Endothelial cell of umbilical vein (primary cell): Measurements from ENCODE around the gene RBMS2. TPM values are rescaled to one million over a fixed set of nuclear protein-coding genes. Genes with fewer than 3 reads are reported as not detected.
A peak's percentile ranks its signal among the peaks of the same experiment; 100 is the strongest.

Experiments used
- BruUV-seq: library from RNA; stranded (reverse); fragments of 400-500 nt; replicated peaks from 2 replicates; lab custom pipeline; 2021; lab: Mats Ljungman, UMichigan
- CTCF ChIA-PET: fragments of 300-600, 350-600 bp; sonication (Branson Sonifier 250); formaldehyde crosslinking; loops from one replicate; lab custom pipeline; 2021; ENCODE audit warnings: antibody characterized with exemption, inconsistent platforms; lab: Charles Lee
- POLR2A ChIA-PET: fragments of 300-600, 350-600 bp; sonication (Branson Sonifier 250); formaldehyde crosslinking; loops from one replicate; lab custom pipeline; 2021; ENCODE audit warnings: antibody characterized with exemption, inconsistent platforms; lab: Charles Lee
- DNase-seq: peaks from one replicate; pipeline ENCODE4 v3.0.0-alpha.2; 2011; ENCODE audit warnings: low read depth, low spot score
- FAIRE-seq: peaks from 2 replicates; lab custom pipeline; 2011; peaks lifted over from hg19 to GRCh38; lab: Jason Lieb, UNC
- H2AFZ ChIP-seq: 2 replicates; pipeline ENCODE4 v1.6.0; 2012; ENCODE audit warnings: low read depth, low read length, control low read depth, inconsistent platforms
- H3K27ac ChIP-seq: 2 replicates; pipeline ENCODE4 v1.5.1; 2011; ENCODE audit warnings: low read depth, mild to moderate bottlenecking, control low read depth, low read length, moderate library complexity; ENCODE audit not compliant: insufficient read depth
- H3K27me3 ChIP-seq, 2 experiments: 2 replicates each; pipeline versions ENCODE4 v1.6.0 to v1.6.1; 2011; ENCODE audit warnings: low read length in 2 of 2, mixed read lengths in 1 of 2; ENCODE audit not compliant: control insufficient read depth in 2 of 2, insufficient read depth in 2 of 2
- H3K36me3 ChIP-seq, 2 experiments: 2 replicates in 1 of 2; 3 replicates in 1 of 2; pipeline ENCODE4 v1.5.1; 2011; ENCODE audit warnings: low read length in 2 of 2, mild to moderate bottlenecking in 1 of 2, moderate library complexity in 1 of 2; ENCODE audit not compliant: control insufficient read depth in 2 of 2, insufficient read depth in 2 of 2; ENCODE audit errors: extremely low read depth in 1 of 2
- H3K4me1 ChIP-seq: 3 replicates; pipeline ENCODE4 v1.5.1; 2011; ENCODE audit warnings: mild to moderate bottlenecking, low read length; ENCODE audit not compliant: control insufficient read depth, insufficient read depth; ENCODE audit errors: extremely low read depth
- H3K4me2 ChIP-seq: 2 replicates; pipeline ENCODE4 v1.6.1; 2011; ENCODE audit warnings: low read length, control low read depth, mixed read lengths; ENCODE audit not compliant: insufficient read depth
- H3K4me3 ChIP-seq, 3 experiments: fragments of 200-600 bp in 1 of 3; sonication (generic), shearing (Covaris generic) in 1 of 3; replicated peaks in 1 of 3; 2 replicates each; pipeline ENCODE4 v1.5.1; 2011 to 2016; ENCODE audit warnings: control low read depth in 3 of 3, low read length in 3 of 3, mild to moderate bottlenecking in 2 of 3, inconsistent platforms in 1 of 3, low read depth in 1 of 3, moderate library complexity in 1 of 3; ENCODE audit not compliant: insufficient read depth in 1 of 3
- H3K79me2 ChIP-seq: 2 replicates; pipeline ENCODE4 v1.6.0; 2012; ENCODE audit warnings: low read length, inconsistent platforms; ENCODE audit not compliant: control insufficient read depth, insufficient read depth
- H3K9ac ChIP-seq: replicated peaks from 2 replicates; pipeline ENCODE3; 2011; ENCODE audit warnings: low read length, control low read depth; ENCODE audit not compliant: insufficient read depth; ENCODE audit errors: extremely low read depth
- H3K9me1 ChIP-seq: replicated peaks from 3 replicates; pipeline ENCODE4 v1.6.0; 2011; ENCODE audit warnings: mild to moderate bottlenecking, low read length; ENCODE audit not compliant: control insufficient read depth, insufficient read depth; ENCODE audit errors: extremely low read depth
- H3K9me3 ChIP-seq: replicated peaks from 2 replicates; pipeline ENCODE4 v1.5.1; 2012; ENCODE audit warnings: low read length, inconsistent platforms; ENCODE audit not compliant: control insufficient read depth, insufficient read depth
- H4K20me1 ChIP-seq: replicated peaks from 2 replicates; pipeline ENCODE3; 2011; ENCODE audit warnings: mild to moderate bottlenecking, low read length; ENCODE audit not compliant: control insufficient read depth, insufficient read depth; ENCODE audit errors: extremely low read depth
- CTCF ChIP-seq, 2 donors: IDR thresholded peaks; 1 replicate in 1 of 2; 2 replicates in 1 of 2; pipeline ENCODE4 v1.5.1; 2011; ENCODE audit warnings: low read length in 2 of 2, mild to moderate bottlenecking in 2 of 2, moderate library complexity in 2 of 2, control low read depth in 1 of 2, inconsistent platforms in 1 of 2, low read depth in 1 of 2; ENCODE audit not compliant: insufficient read depth in 1 of 2; ENCODE audit errors: extremely low read depth in 1 of 2
- EZH2 ChIP-seq: IDR thresholded peaks from 2 replicates; pipeline ENCODE4 v1.6.1; 2012; ENCODE audit warnings: borderline replicate concordance, low read depth, mild to moderate bottlenecking, moderate library complexity, low read length, inconsistent platforms; ENCODE audit not compliant: severe bottlenecking
- FOS ChIP-seq: IDR thresholded peaks from 2 replicates; pipeline ENCODE4 v1.6.1; 2011; ENCODE audit warnings: mild to moderate bottlenecking, low read length, moderate library complexity, borderline replicate concordance; ENCODE audit not compliant: insufficient read depth
- GATA2 ChIP-seq: IDR thresholded peaks from 2 replicates; pipeline ENCODE4 v1.7.0; 2011; ENCODE audit warnings: low read depth, mild to moderate bottlenecking, moderate library complexity, mixed read lengths, low read length; ENCODE audit not compliant: insufficient read length, insufficient read depth
- MAX ChIP-seq: IDR thresholded peaks from 2 replicates; pipeline ENCODE4 v1.6.1; 2011; ENCODE audit not compliant: insufficient read depth, insufficient read length
- MYC ChIP-seq: IDR thresholded peaks from one replicate; pipeline ENCODE4 v1.6.1; 2011; ENCODE audit warnings: mild to moderate bottlenecking, low read depth, low read length
- POLR2AphosphoS5 ChIP-seq: IDR thresholded peaks from 2 replicates; pipeline ENCODE4 v1.6.1; 2012; ENCODE audit warnings: low read depth, mild to moderate bottlenecking, control low read depth, low read length, moderate library complexity; ENCODE audit not compliant: insufficient read depth
- dilution Hi-C: fragments of 300-500 bp; cut with MboI; formaldehyde crosslinking; loops from one replicate; pipeline ENCODE4 v1.15.0; 2019; ENCODE audit warnings: low sequenced_read_pairs; ENCODE audit not compliant: extremely low pct_ligation_motif_present
- intact Hi-C: fragments of 100-400 bp; cut with micrococcal nuclease; formaldehyde crosslinking; loops from one replicate; pipeline ENCODE4 v1.10.0; 2022
- polyA plus RNA-seq, 4 experiments: library from polyadenylated mRNA; depleted of rRNA in 3 of 4; stranded (reverse) in 3 of 4; unstranded in 1 of 4; fragments of >200 nt; gene quantifications; 2 replicates each; pipeline versions ENCODE4 v1.2.1 to v1.2.3, GENCODE V29; 2011 to 2012; ENCODE audit warnings: missing spikeins in 1 of 4
- total RNA-seq: library from RNA; stranded (reverse); gene quantifications from 2 replicates; pipeline ENCODE4 v1.2.3, GENCODE V29; 2021

The RBMS2 gene
- total and polyA plus RNA-seq, 2 donors (not counting 3 experiments of a cell fraction or from before 2014, with no cell fraction given) = 66.8 to 103 TPM

DNA sequence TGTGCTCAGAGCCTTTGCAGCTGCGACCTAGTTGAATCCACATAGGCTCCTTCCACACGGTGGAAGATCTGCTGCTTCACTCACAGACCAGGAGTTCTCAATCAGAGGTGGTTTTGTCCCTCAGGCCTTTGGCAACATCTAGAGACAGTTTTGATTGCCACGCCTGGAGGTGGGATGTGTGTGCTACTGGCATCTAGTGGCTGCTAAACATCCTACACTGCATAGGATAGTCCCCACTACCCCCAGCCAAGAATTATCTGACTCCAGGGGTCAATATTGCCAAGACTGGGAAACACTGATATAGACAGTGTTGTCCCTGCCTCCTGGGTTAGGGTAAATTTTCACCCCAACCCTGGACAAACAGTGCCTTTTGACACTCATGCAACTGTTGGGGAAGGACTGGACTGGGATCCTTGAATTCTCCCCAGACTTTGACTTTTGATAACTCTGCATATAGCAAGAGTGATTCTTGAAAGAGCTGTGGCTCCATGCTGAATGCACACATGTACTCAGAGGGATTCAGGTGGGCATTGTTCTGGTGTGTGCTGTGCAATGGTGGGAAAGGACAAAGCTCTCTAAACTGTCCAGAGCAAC is 68.7 kb downstream of the RBMS2 start:
- Histone ChIP-seq H3K4me2 (no peak overlapping the region), H3K9me1 (no peaks in the 10 kb centered on the region), H3K36me3 (peaks cover 11 to 30% of the 10 kb centered on the region in 2 experiments), H3K27ac (no peak overlapping the region), H4K20me1 (no peaks in the 10 kb centered on the region), H3K79me2 (no peaks in the 10 kb centered on the region), H3K4me1 (no peaks in the 10 kb centered on the region), H3K9me3 (no peaks in the 10 kb centered on the region), H3K9ac (no peak overlapping the region), H3K4me3 (no peak overlapping the region), H3K27me3 (no peaks in the 10 kb centered on the region), H2AFZ (no peak overlapping the region)
- TF ChIP-seq CTCF (IDR thresholded peaks at IDR 0.05; ENCODE audit: extremely low read depth in 1 of 2, insufficient read depth in 1 of 2, low read depth in 1 of 2, low read length in 2 of 2) (peak; percentile 39 to 49), POLR2AphosphoS5 (no peak), EZH2 (no peak)
- CTCF ChIA-PET = interaction anchor here (1.0 to 2.5 kb wide), 8 partner anchors 9 to 89 kb away, joined by 3 to 21 read pairs (median 14); no protein-coding TSS in a partner anchor
- FAIRE-seq = peak; percentile 85
- intact Hi-C loops = no loop called here
- DNase-seq = no peak
- dilution Hi-C loops = no loop called here
- POLR2A ChIA-PET = no interaction called here
- no TSS peak for BruUV-seq

DNA sequence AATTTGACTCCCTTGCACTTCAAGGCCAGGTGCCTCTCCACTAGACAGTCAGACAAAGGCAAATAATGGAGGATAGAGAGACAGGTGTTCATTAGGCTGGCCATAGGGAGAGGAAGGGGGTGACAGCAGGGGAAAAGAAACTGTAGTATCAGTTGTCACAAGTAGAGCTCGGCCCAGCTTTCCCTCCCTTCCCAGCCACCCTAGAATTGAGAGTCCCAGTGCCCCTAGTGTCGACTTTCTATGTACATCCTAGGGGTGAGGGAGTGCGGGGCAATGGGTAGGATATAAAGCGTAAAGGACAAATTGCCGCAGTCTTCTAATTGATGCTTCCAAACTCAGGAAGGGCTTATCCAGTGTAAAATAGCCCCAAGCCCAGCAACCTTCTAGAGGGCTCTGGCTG is 69.5 kb downstream of the RBMS2 start:
- FAIRE-seq (no peak), DNase-seq (no peak)
- Histone ChIP-seq H3K27ac (no peak overlapping the region), H4K20me1 (no peaks in the 10 kb centered on the region), H3K4me1 (no peaks in the 10 kb centered on the region), H3K27me3 (no peaks in the 10 kb centered on the region), H3K9me3 (no peaks in the 10 kb centered on the region), H3K9me1 (no peaks in the 10 kb centered on the region), H3K9ac (no peak overlapping the region), H3K4me3 (no peak overlapping the region), H3K36me3 (peaks cover 11 to 34% of the 10 kb centered on the region in 2 experiments), H3K79me2 (no peaks in the 10 kb centered on the region), H2AFZ (no peak overlapping the region), H3K4me2 (no peak overlapping the region)
- TF ChIP-seq POLR2AphosphoS5 (no peak), MAX (no peak), FOS (no peak), MYC (no peak), EZH2 (no peak), GATA2 (no peak), CTCF (IDR thresholded peaks at IDR 0.05; ENCODE audit: extremely low read depth in 1 of 2, insufficient read depth in 1 of 2, low read depth in 1 of 2, low read length in 2 of 2) (no peak)
- intact Hi-C loops (no loop called here), dilution Hi-C loops (no loop called here)
- POLR2A ChIA-PET = no interaction called here
- BruUV-seq = TSS peak; percentile 1
- CTCF ChIA-PET = interaction anchor here (1.1 to 2.5 kb wide), 8 partner anchors 10 to 79 kb away, joined by 3 to 19 read pairs (median 9); no protein-coding TSS in a partner anchor
